IPS-15b (cell line): ENCODE measurements around the gene GPR55.

Source experiments
- H3K27me3 ChIP-seq: one replicate; pipeline ENCODE4 v1.6.1; 2013; ENCODE audit warnings: low read length; ENCODE audit not compliant: control insufficient read depth, insufficient read depth
- H3K36me3 ChIP-seq: one replicate; pipeline ENCODE4 v1.6.1; 2013; ENCODE audit warnings: low read length; ENCODE audit not compliant: control insufficient read depth, insufficient read depth
- H3K4me1 ChIP-seq: one replicate; pipeline ENCODE4 v1.6.1; 2013; ENCODE audit warnings: mild to moderate bottlenecking, low read length; ENCODE audit not compliant: control insufficient read depth, insufficient read depth
- H3K4me3 ChIP-seq: one replicate; pipeline ENCODE4 v1.5.1; 2013; ENCODE audit warnings: low read depth, low read length
- H3K9ac ChIP-seq: one replicate; pipeline ENCODE4 v1.6.1; 2013; ENCODE audit warnings: low read depth, mild to moderate bottlenecking, low read length
- H3K9me3 ChIP-seq: one replicate; pipeline ENCODE4 v1.6.1; 2013; ENCODE audit warnings: mild to moderate bottlenecking, low read length; ENCODE audit not compliant: control insufficient read depth, insufficient read depth

GPR55 gene

DNA sequence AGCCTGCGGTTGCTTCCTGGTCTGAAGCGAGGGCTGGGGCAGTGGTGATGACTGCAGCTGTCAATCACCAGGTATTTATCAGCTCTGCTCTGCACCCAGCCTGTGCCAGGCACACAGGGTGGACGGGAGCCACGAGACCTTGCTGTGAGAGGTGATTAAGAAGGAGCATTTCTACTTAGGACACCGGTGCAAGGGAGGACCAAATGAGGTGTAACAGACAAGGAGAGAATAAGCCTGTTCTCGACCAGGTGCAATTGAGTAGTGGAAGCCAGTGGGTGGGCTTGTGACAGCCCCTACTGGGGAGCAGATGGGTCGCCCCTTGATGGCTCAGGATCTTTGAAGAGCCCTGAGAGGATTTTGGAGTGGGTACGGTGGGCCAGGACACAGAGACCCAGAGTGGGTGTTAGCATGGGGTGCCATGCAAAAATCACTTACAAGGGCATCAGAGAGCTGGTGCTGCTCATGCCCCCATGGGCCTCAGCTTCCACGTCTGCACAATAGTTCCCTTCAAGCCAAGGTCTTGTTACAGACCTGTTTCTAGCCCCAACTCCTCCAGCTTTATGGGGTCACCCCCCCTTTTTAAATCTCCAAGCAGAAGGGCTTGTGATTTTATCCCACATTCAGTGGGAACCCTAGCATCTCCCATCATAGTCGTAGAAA lies 24.6 kb downstream of the GPR55 start:
- Histone ChIP-seq H3K4me1 (peaks cover 19% of the 10 kb centered on the region), H3K36me3 (no peaks in the 10 kb centered on the region), H3K9me3 (no peaks in the 10 kb centered on the region), H3K4me3 (no peak overlapping the region), H3K27me3 (peaks cover 8% of the 10 kb centered on the region), H3K9ac (no peak overlapping the region)

DNA sequence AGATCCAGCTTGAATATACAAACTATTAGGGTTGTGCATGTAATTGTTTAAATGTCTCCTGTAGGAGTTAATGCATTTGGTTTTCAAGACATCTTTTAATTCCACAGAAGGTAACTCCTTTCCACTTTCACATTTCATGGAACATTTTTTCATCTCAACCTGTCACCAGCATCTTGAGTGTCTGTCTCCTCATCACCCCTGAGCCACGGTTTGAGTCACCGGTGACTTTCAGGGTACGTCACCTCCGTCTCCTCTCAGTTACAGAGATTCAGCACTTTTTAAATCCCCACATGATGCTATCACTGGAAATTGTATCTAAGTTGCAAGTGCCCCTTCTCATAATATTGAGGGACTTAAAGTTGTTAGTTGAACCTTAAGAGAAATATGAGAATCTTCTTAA lies 25.3 kb downstream of the GPR55 start:
- peaks cover 6% of the 10 kb centered on the region for H3K27me3 ChIP-seq
- H3K9me3 ChIP-seq: no peaks in the 10 kb centered on the region
- H3K9ac ChIP-seq: no peak overlapping the region
- H3K4me1 ChIP-seq: peaks cover 13% of the 10 kb centered on the region
- H3K4me3 ChIP-seq: no peak overlapping the region
- H3K36me3 ChIP-seq: no peaks in the 10 kb centered on the region

DNA sequence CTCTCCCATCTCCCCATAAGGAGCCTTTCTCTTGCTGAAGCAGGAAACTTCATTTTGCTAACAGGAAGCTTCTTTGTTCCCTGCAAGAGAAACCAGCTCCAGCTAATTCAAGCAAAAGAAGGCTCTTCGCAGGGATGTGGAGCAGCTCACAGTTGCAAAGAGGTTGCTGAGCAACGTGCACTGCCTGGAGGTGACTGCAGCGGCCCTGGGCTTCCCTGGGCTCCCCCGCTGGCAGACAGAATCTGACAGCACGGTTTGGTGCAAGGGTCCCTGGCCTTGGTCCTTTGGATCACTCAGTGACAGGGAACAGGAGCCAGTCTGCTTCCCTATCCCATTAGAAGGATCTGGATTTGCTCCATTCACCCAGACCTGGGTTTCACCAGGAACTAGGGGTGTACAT lies 25.8 kb downstream of the GPR55 start:
- H3K9me3 ChIP-seq: no peaks in the 10 kb centered on the region
- peaks cover 3% of the 10 kb centered on the region for H3K27me3 ChIP-seq
- H3K4me1 ChIP-seq: peaks cover 12% of the 10 kb centered on the region
- H3K9ac ChIP-seq: no peak overlapping the region
- no peak overlapping the region for H3K4me3 ChIP-seq
- H3K36me3 ChIP-seq: no peaks in the 10 kb centered on the region

DNA sequence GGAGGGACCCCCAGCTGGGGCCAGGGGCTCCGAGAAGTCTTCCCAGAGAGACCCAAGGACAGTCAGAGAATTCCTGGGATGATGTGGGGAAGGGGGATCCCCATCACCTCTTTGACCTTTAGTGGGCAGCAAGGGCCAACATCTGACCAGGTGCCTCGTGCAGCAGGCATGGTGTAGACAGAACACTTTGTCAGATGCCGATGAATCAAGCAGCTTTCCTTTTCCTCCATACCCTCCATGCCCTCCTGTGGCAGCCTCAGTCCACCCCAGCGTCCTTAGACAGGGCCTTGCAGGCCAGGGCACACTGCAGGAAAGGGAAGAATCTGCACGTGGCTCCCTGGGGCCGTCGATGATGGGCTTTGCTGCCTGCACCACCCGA lies 26.3 kb downstream of the GPR55 start:
- no peak overlapping the region for H3K4me3 ChIP-seq
- no peaks in the 10 kb centered on the region for H3K9me3 ChIP-seq
- H3K4me1 ChIP-seq: peaks cover 14% of the 10 kb centered on the region
- no peak overlapping the region for H3K9ac ChIP-seq
- no peaks in the 10 kb centered on the region for H3K27me3 ChIP-seq
- H3K36me3 ChIP-seq: no peaks in the 10 kb centered on the region

DNA sequence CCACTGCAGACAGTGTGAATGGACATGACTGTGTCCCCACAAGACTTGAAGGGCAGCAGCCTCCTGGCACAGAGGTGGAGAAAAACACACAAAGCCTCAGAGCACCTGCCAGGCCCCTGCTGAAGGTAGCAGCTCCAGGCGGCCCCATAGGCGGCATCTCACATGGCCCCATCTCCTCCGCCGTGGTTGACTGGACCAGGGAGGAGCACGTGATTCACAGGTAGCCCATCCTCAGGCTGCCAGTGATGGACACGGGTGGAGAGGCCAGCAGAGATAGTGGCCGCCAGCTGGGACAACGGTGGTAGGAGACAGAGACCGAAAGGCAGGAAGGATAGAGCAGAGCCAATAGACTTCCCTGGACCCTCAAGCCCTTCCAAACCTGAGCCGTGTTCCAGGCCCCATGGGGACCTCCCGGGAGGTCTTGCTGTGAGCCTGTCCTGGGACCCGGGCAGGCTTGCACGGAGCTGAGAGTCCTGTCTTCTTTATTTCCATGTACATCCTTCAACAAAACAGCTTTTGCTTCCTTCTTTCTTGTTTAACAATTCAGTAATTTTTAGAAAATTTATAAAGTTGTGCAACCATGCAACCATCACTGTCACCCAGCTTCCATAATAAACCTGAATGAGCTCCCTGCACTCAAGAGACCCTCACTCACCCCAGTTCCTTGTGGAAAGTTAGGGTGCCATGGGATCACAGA lies 26.9 kb downstream of the GPR55 start:
- H3K4me3 ChIP-seq: no peak overlapping the region
- H3K9ac ChIP-seq: no peak overlapping the region
- H3K36me3 ChIP-seq: no peaks in the 10 kb centered on the region
- H3K27me3 ChIP-seq: no peaks in the 10 kb centered on the region
- no peaks in the 10 kb centered on the region for H3K9me3 ChIP-seq
- H3K4me1 ChIP-seq: peaks cover 15% of the 10 kb centered on the region

DNA sequence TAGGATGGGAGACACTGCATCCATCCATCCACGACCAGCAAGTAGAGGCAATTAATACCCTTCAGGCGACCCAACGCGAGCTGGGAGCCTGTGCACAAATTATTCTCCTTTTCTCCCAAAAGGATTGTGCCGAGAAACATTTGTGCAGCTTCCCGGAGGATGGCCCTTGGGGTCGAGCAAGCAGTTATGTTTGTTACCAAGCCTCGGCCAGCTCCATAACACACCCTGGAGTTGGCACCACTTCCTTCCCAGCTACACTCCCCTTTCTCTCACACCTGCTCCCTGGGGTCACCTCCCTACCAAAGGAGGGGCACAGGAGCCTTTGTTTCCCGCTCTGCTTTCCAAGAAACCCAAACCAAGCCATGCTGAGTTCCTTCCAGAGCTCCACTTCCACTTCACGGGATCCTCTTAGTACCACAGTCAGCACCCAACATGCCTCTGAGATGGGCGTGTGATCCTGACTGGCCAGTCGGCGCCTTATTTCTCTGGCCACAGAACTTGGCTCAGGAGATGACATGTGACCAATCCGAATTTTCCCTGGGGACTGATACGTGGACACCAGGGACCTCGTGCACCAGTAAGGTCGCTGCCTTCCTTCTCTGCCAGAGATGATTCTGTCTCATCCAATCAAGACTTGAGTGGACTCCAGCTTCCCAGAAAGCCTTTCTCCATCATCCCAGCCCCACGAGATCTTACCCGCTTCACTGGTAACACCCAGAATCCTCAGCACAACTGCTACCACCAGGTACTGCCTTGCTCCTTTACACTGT lies 28.5 kb downstream of the GPR55 start:
- H3K4me3 ChIP-seq: no peak overlapping the region
- no peak overlapping the region for H3K9ac ChIP-seq
- H3K27me3 ChIP-seq: no peaks in the 10 kb centered on the region
- H3K9me3 ChIP-seq: no peaks in the 10 kb centered on the region
- H3K4me1 ChIP-seq: peaks cover 9% of the 10 kb centered on the region
- no peaks in the 10 kb centered on the region for H3K36me3 ChIP-seq

DNA sequence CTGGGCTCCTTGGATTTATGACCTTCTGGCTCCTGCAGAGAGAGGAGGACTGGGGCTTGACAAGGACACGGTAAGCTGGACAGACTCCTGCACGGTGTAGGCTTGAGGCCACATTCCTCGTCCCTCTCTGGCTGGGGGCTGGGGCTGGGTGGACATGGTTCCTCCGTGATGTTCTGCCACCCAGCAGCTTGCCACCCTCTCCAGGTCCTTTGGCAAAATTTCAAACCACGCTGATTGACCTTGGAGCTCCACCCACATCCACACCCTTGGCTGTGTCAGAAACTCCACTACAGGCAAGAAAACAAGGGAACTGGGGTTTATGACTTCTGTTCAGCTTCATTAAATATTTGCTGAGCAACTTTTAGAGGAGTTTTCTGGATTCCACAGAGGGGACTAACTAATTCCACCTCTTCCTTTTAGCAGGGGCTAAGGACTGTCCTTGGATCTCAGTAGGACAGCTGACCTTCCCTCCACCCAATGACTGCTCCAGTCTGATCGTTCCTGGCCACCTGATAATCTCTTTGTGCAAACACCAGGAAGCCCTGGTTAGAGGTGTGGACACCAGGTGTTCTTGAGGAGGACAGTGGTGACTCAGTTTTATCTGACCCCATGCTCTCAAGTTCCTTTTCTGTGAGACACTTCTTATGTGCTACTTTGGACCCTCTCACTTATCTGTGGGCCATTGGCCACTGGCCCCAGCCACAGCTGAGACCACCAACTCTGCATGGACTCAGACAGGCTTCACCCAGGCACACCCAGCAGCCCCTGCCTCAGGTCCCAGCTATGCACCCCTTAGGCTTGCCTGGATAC lies 29.3 kb downstream of the GPR55 start:
- H3K4me3 ChIP-seq: no peak overlapping the region
- peaks cover 9% of the 10 kb centered on the region for H3K4me1 ChIP-seq
- H3K9me3 ChIP-seq: no peaks in the 10 kb centered on the region
- H3K36me3 ChIP-seq: no peaks in the 10 kb centered on the region
- H3K9ac ChIP-seq: no peak overlapping the region
- H3K27me3 ChIP-seq: no peaks in the 10 kb centered on the region

DNA sequence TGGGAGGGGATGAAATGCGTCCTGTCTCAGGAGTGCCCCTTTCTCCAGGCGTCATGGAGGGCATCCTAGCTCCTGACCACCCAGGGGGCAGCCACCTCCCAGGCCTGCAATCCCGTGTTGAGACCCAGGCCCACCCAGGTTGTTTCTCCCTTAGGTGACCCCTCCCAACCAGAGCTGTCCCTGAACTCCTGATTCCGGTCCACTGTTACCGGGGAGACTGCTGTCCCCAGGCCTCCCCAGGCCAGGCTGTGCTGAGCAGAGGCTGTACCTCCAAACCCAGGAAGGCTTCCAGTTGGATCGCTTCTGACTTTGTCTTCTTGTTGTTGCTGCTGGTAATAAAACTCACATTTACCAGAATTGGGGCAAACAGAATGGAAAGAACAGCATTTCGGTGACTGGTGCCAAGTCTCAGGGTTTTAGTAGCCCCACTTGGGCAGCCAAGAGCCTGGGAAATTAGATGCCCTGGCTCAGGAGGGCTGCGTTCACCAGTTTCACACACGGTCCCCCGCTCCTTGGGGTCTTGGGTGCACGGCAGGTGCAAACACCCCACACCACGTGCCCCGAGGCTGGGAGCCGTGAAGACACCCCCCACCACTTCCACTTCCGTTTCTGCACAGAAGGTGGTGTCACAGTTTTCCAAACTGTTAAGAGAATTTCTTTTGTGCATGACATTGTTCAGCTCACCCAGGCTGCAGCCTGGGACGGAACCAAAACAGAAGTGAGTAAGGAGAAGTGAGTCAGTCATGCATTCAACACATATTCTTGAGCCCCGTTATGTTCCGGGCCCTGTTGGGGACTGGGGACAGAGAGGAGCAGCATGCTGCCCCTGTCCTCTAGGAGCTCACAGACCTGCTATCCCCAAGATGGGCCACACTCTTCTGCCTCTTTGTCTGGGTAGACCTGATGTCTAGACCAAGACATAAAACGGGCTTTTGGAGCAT lies 30.9 kb downstream of the GPR55 start:
- H3K27me3 ChIP-seq: no peaks in the 10 kb centered on the region
- H3K9ac ChIP-seq: no peak overlapping the region
- H3K36me3 ChIP-seq: no peaks in the 10 kb centered on the region
- H3K4me1 ChIP-seq: peaks cover 8% of the 10 kb centered on the region
- no peak overlapping the region for H3K4me3 ChIP-seq
- H3K9me3 ChIP-seq: no peaks in the 10 kb centered on the region

DNA sequence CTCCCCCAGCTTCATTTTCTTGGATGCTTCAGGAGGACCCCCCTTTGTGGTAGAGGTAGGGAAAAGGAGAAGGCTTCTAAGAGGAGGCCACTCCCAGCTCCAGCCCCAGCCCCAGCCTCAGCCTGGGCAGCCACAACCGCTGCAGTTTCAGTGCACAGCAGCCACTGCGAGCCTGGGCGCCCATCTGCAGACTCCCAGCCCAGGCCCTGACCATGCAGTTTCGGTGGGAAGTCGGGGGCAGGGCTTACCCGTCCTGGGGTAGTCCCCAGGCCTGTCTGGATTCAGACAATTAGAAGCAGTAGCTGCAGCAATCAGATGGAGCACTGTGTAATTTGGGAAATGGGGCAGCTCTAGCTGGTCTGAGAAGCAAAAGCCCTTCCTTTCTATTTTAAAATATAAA lies 31.7 kb downstream of the GPR55 start:
- Histone ChIP-seq H3K27me3 (no peaks in the 10 kb centered on the region), H3K4me1 (peaks cover 6% of the 10 kb centered on the region), H3K4me3 (no peak overlapping the region), H3K9me3 (no peaks in the 10 kb centered on the region), H3K36me3 (no peaks in the 10 kb centered on the region), H3K9ac (no peak overlapping the region)

DNA sequence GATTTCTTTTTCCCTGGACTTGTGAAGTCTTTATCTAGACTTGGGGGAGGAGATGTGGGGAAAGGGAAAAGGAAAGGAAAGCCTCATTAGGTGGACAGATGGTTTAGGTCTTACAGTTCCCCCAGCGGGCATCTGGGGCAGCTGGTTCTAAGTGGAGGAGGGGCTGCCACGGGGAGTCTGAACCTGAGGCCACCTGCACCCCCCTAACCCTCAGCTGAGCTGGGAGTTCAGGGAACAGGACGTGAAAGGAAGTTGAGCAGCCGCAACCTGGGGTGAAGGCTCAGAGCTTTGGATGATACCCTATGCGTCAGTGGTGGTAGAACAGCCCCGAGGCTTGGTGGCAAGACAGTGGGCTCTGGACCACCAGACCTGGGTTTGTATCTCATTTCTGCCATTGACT lies 33.5 kb downstream of the GPR55 start:
- no peak overlapping the region for H3K9ac ChIP-seq
- no peaks in the 10 kb centered on the region for H3K9me3 ChIP-seq
- no peak overlapping the region for H3K4me3 ChIP-seq
- H3K4me1 ChIP-seq: peaks cover 6% of the 10 kb centered on the region
- H3K27me3 ChIP-seq: no peaks in the 10 kb centered on the region
- no peaks in the 10 kb centered on the region for H3K36me3 ChIP-seq

DNA sequence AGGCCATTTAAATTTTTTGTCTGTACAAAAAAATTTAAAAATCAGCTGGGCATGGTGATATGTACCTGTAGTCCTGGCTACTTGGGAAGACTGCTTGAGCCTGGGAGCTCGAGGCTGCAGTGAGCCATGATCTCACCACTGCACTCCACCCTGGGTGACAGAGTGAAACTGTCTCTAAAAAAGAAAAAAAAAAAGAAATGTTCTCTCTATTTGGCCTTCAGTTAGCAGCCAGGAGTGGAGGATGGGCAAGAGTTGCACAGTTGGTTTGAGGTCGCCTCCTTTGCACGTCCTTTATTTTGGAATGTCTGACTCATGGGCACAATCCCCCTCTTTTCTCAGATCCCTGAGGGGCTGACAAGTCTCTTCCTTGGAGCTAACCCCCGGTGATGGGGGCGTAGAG lies 34.0 kb downstream of the GPR55 start:
- H3K4me1 ChIP-seq: peaks cover 6% of the 10 kb centered on the region

More for the DNA sequence above, 34.0 kb downstream of the GPR55 start:
- Histone ChIP-seq H3K9me3 (no peaks in the 10 kb centered on the region), H3K4me3 (no peak overlapping the region), H3K27me3 (no peaks in the 10 kb centered on the region), H3K9ac (no peak overlapping the region), H3K36me3 (no peaks in the 10 kb centered on the region)
